Peyer's patch (tissue), 4 donors: ENCODE measurements around the gene TRPM3. TPM values are rescaled to one million over a fixed set of nuclear protein-coding genes. Genes with fewer than 3 reads are reported as not detected.
A peak's percentile ranks its signal among the peaks of the same experiment; 100 is the strongest.

Experiments used
- DNase-seq, 3 donors: peaks; one replicate each; pipeline ENCODE4 v3.0.0-alpha.2; 2017 to 2019
- H3K27ac ChIP-seq, 4 donors: fragments of 200-600 bp; sonication (generic); one replicate each; pipeline ENCODE4 v1.5.1; 2016 to 2019
- H3K27me3 ChIP-seq, 2 donors: fragments of 200-600 bp; sonication (generic); one replicate each; pipeline ENCODE4 v1.5.1; 2019
- H3K36me3 ChIP-seq, 3 donors: fragments of 200-600 bp; sonication (generic); one replicate each; pipeline ENCODE4 v1.5.1; 2016 to 2019
- H3K4me1 ChIP-seq, 4 donors: fragments of 200-600 bp; sonication (generic); one replicate each; pipeline ENCODE4 v1.5.1; 2016 to 2019
- H3K4me3 ChIP-seq, 4 donors: fragments of 200-600 bp; sonication (generic); 1 replicate in 3 of 4; 2 replicates in 1 of 4; pipeline ENCODE4 v1.5.1; 2016 to 2019; ENCODE audit warnings: mild to moderate bottlenecking in 1 of 4
- H3K9me3 ChIP-seq, 4 donors: fragments of 200-600 bp; sonication (generic); one replicate each; pipeline ENCODE4 v1.5.1; 2016 to 2019; ENCODE audit warnings: mild to moderate bottlenecking in 1 of 4
- POLR2A ChIP-seq, 2 donors: fragments of 450-650 bp; IDR thresholded peaks; one replicate each; pipeline ENCODE4 v1.5.1; 2017; ENCODE audit warnings: antibody characterized with exemption in 2 of 2, mild to moderate bottlenecking in 2 of 2, moderate library complexity in 2 of 2
- total RNA-seq, 4 donors: library from RNA; depleted of rRNA; stranded (reverse); fragments of >200 nt; gene quantifications; one replicate each; pipeline ENCODE4 v1.1.0, GENCODE V29; 2016
- TF ChIP-seq, protein P1 (sequence below), 6 experiments: fragments of 450-650 bp in 4 of 6; fragments of 200-600 bp in 2 of 6; sonication (generic) in 1 of 6; IDR thresholded peaks; one replicate each; pipeline ENCODE4 v1.5.1; 2017 to 2019; ENCODE audit warnings: antibody characterized with exemption in 6 of 6, mild to moderate bottlenecking in 3 of 6, moderate library complexity in 1 of 6

Gene TRPM3
- total RNA-seq, 4 donors from 2014 or later = 0.28 to 0.80 TPM; not detected in 2

DNA sequence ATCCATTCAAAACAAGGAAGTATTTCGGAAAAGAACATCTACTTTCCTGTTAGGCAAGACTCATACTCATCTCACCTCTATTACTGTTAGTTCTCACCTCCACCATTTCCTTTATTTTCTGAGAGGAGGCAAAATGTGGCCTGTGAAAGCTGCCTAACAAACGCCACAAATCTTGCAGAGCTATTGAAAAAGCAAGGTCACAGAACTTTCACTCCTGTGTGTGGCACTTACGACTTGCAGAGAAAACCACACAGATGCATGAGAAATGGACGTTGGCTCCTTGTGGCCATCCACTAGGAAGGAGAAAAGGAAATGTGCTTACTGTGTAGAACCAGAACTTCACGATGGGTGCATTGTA is 511.2 kb downstream of the TRPM3 start:
- Histone ChIP-seq H3K9me3 (no peaks in the 10 kb centered on the region), H3K27ac (no peak overlapping the region), H3K27me3 (no peaks in the 10 kb centered on the region), H3K4me1 (no peaks in the 10 kb centered on the region), H3K4me3 (no peak overlapping the region), H3K36me3 (no peaks in the 10 kb centered on the region)
- no peak for DNase-seq
- no peak for TF ChIP-seq POLR2A (IDR thresholded peaks at IDR 0.05)
- TF ChIP-seq, protein P1, sequence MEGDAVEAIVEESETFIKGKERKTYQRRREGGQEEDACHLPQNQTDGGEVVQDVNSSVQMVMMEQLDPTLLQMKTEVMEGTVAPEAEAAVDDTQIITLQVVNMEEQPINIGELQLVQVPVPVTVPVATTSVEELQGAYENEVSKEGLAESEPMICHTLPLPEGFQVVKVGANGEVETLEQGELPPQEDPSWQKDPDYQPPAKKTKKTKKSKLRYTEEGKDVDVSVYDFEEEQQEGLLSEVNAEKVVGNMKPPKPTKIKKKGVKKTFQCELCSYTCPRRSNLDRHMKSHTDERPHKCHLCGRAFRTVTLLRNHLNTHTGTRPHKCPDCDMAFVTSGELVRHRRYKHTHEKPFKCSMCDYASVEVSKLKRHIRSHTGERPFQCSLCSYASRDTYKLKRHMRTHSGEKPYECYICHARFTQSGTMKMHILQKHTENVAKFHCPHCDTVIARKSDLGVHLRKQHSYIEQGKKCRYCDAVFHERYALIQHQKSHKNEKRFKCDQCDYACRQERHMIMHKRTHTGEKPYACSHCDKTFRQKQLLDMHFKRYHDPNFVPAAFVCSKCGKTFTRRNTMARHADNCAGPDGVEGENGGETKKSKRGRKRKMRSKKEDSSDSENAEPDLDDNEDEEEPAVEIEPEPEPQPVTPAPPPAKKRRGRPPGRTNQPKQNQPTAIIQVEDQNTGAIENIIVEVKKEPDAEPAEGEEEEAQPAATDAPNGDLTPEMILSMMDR (IDR thresholded peaks at IDR 0.05) = no peak

DNA sequence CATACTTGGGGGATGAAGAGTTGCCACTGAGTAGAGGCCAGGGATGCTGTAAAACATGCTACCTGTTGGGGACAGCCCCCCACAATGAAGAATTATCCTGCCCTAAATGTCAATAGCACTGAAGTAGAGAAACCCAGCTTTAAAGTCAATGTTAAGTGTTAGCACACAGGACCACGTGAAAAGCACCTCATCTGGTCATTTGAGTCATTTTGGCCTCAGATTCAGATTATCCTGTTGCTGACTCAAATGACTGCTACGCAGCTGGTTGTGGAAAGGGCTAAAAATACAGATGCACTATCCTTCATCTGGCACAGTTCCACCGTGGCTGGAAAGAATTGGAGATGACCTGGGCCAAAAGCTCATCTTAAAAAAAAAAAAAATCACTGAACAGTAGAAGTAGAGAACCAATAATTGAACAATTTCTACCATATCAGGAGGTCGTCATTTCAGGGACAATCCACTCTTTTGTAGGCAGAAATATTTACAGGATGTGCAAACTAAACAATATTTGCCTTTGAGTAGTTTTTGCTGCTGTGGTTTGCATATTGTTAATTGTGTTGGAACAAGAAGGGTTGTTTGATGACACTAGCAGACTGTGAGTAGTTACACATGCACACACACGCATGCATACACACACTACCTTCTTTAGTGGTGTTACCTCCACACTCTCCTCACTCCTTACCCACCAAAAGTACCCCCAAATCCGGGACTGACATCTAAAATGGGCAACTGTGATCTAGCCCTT is 511.7 kb downstream of the TRPM3 start:
- no peak overlapping the region for H3K4me3 ChIP-seq
- TF ChIP-seq, protein P1 (IDR thresholded peaks at IDR 0.05) = no peak
- no peaks in the 10 kb centered on the region for H3K9me3 ChIP-seq
- H3K4me1 ChIP-seq = no peaks in the 10 kb centered on the region
- no peaks in the 10 kb centered on the region for H3K27me3 ChIP-seq
- H3K36me3 ChIP-seq = no peaks in the 10 kb centered on the region
- DNase-seq = no peak
- H3K27ac ChIP-seq = no peak overlapping the region

DNA sequence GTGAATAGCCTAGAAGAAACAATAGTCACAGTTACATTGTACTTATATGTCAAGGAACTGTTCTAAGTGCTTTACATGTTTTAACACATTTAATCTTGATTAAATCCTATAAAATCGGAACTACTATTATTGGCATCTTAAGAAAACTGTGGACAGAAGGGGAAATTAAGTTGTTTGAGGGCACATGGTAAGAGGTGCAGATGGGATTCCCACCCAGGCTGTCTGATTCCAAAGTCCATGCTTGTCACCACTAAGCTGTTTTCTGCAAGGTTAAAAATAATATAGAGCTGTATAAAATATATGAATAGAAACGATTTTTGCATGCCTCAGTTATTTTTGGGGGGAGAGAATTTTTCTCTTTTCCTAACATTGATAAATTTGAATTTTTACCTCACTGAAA is 512.4 kb downstream of the TRPM3 start:
- DNase-seq = no peak
- Histone ChIP-seq H3K27me3 (no peaks in the 10 kb centered on the region), H3K27ac (no peak overlapping the region), H3K36me3 (no peaks in the 10 kb centered on the region), H3K4me1 (no peaks in the 10 kb centered on the region), H3K4me3 (no peak overlapping the region), H3K9me3 (no peaks in the 10 kb centered on the region)
- TF ChIP-seq POLR2A (IDR thresholded peaks at IDR 0.05) = no peak
- TF ChIP-seq, protein P1 (IDR thresholded peaks at IDR 0.05) = no peak

DNA sequence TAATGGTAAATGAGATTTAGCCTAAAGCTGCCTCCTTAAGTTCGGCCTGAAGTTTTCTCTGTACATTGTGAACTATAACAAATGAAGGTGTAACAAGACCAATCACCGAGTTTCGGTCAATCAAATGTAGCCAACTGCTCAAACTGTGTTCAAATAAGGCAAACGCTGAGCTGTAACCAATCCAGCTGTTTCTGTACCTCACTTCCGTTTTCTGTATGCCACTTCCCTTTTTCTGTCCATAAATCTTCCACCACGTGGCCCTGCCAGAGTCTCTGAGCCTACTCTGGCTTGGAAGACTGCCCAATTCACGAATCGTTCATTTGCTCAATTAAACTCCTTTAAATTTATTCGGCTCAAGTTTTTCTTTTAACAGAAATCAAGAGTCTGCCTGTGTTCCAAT is 513.5 kb downstream of the TRPM3 start:
- Histone ChIP-seq H3K4me3 (no peak overlapping the region), H3K9me3 (no peaks in the 10 kb centered on the region), H3K4me1 (no peaks in the 10 kb centered on the region), H3K36me3 (no peaks in the 10 kb centered on the region), H3K27ac (no peak overlapping the region), H3K27me3 (no peaks in the 10 kb centered on the region)
- no peak for TF ChIP-seq POLR2A (IDR thresholded peaks at IDR 0.05)
- TF ChIP-seq, protein P1 (IDR thresholded peaks at IDR 0.05) = no peak
- DNase-seq = peak in 1 of 3 donors; percentile 34

DNA sequence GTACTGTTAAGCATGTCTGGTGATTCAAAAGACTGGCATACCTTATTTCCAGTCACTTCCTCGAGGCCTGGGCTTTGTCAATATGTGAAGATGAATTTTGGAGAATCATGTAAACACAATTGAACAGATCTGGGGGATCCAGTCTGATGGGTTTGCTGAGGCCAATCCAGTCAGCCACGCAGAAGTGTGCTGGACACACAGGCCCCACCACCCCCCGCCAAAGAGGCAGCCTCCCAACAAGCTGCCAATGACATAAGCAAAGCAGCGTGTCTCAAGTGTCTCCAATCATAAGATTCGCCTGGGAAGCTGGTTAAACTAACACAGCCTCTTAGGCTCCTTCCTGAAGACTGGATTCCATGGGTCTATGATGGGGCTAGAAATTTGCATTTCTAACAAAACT is 514.1 kb downstream of the TRPM3 start:
- TF ChIP-seq, protein P1 (IDR thresholded peaks at IDR 0.05) = no peak
- Histone ChIP-seq H3K4me1 (no peaks in the 10 kb centered on the region), H3K27ac (no peak overlapping the region), H3K9me3 (no peaks in the 10 kb centered on the region), H3K4me3 (no peak overlapping the region), H3K36me3 (no peaks in the 10 kb centered on the region), H3K27me3 (no peaks in the 10 kb centered on the region)
- DNase-seq = no peak

DNA sequence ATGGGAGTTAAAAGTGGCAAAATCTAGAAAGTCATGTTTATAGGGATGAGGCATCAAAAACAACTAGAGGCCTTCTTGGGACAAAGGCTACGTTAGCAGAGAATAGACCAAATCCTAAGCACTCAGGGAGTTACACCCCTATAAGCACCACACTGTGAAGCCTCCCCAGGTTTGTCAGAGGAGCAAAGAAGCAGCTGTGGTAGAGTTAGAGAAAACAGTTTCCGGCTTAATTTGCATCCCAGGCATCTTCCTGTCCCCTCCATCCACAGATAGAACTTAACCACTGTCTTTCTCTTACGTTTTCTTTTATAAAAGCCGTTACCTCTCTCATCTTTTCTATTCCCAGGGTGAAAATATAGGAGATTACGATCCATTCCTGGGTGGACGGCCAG is 518.4 kb downstream of the TRPM3 start:
- TF ChIP-seq, protein P1 (IDR thresholded peaks at IDR 0.05) = no peak
- TF ChIP-seq POLR2A (IDR thresholded peaks at IDR 0.05) = no peak
- Histone ChIP-seq H3K36me3 (no peaks in the 10 kb centered on the region), H3K27me3 (no peaks in the 10 kb centered on the region), H3K4me3 (no peak overlapping the region), H3K27ac (peak overlapping the region in 2 of 4 donors; percentile 75 to 77), H3K9me3 (no peaks in the 10 kb centered on the region), H3K4me1 (peaks cover 0 to 21% (median 0%) of the 10 kb centered on the region in 4 donors)
- no peak for DNase-seq
